Spinal cord (tissue), 10 donors: ENCODE measurements around the gene POLR1A. TPM values are rescaled to one million over a fixed set of nuclear protein-coding genes. Genes with fewer than 3 reads are reported as not detected.

Experiments used
- DNase-seq, 6 donors: peaks; one replicate each; pipeline versions ENCODE4 v3.0.0 to v3.0.0-alpha.2; 2013 to 2015; ENCODE audit warnings: low spot score in 6 of 6, low read depth in 4 of 6
- H3K27ac ChIP-seq: one replicate; pipeline ENCODE4 v1.5.1; 2013; ENCODE audit warnings: low read depth, low read length, control low read depth
- H3K27me3 ChIP-seq: one replicate; pipeline ENCODE4 v1.6.1; 2013; ENCODE audit warnings: low read length; ENCODE audit not compliant: control insufficient read depth, insufficient read depth
- H3K36me3 ChIP-seq: one replicate; pipeline ENCODE4 v1.6.1; 2013; ENCODE audit warnings: low read length; ENCODE audit not compliant: control insufficient read depth, insufficient read depth
- H3K4me1 ChIP-seq: one replicate; pipeline ENCODE4 v1.6.1; 2013; ENCODE audit warnings: low read length; ENCODE audit not compliant: control insufficient read depth, insufficient read depth
- H3K4me3 ChIP-seq: one replicate; pipeline ENCODE4 v1.5.1; 2013; ENCODE audit warnings: low read depth, low read length, control low read depth
- H3K9me3 ChIP-seq: one replicate; pipeline ENCODE4 v1.6.1; 2013; ENCODE audit warnings: low read length; ENCODE audit not compliant: control insufficient read depth, insufficient read depth
- WGBS: methylation state at CpG from one replicate; pipeline ENCODE4 v1.1.5; 2013; ENCODE audit warnings: missing lambda C conversion rate; ENCODE audit not compliant: insufficient coverage; 5-methylcytosine and 5-hydroxymethylcytosine counted together
- polyA plus RNA-seq, 2 donors: library from polyadenylated mRNA; unstranded; fragments of 120-200 nt; gene quantifications; one replicate each; pipeline ENCODE4 v1.2.1, GENCODE V29; 2013; ENCODE audit not compliant: insufficient read length in 2 of 2
- total RNA-seq, 2 donors: library from RNA; depleted of rRNA in 1 of 2; stranded (reverse); fragments of 120-200 nt in 1 of 2; fragments of >200 nt in 1 of 2; gene quantifications; one replicate each; pipeline versions ENCODE4 v1.2.3 to v1.2.4, GENCODE V29; 2013 to 2014
- donor health status: healthy.

POLR1A gene
- total and polyA plus RNA-seq, 4 donors, result 11.1 to 22.4 (median 17.6) TPM

- Histone ChIP-seq H3K27me3 (no peaks in the 10 kb centered on the region), H3K27ac (no peak overlapping the region)
- WGBS, result 84% methylated on average over 3 of the region's 7 CpGs
These were observed 26.7 kb downstream of the POLR1A start for GRCh38 chr2:86078774-86079545.

GRCh38 chr2:86075886-86076285 is 29.8 kb downstream of the POLR1A start:
- Histone ChIP-seq H3K4me1 (peaks cover 9% of the 10 kb centered on the region), H3K36me3 (peaks cover 74% of the 10 kb centered on the region), H3K27ac (no peak overlapping the region), H3K9me3 (no peaks in the 10 kb centered on the region), H3K4me3 (no peak overlapping the region), H3K27me3 (no peaks in the 10 kb centered on the region)
- 96% methylated on average over 3 of the region's 5 CpGs for WGBS
- DNase-seq, result no peak

More at GRCh38 chr2:86078774-86079545, 26.7 kb downstream of the POLR1A start:
- Histone ChIP-seq H3K36me3 (peaks cover 62% of the 10 kb centered on the region), H3K9me3 (no peaks in the 10 kb centered on the region), H3K4me1 (no peaks in the 10 kb centered on the region), H3K4me3 (no peak overlapping the region)
- peak in 5 of 6 donors; percentile 22 to 81 (median 43) for DNase-seq

- Histone ChIP-seq H3K36me3 (peaks cover 68% of the 10 kb centered on the region), H3K27ac (no peak overlapping the region), H3K4me1 (peaks cover 9% of the 10 kb centered on the region), H3K27me3 (no peaks in the 10 kb centered on the region), H3K4me3 (no peak overlapping the region), H3K9me3 (no peaks in the 10 kb centered on the region)
- no peak for DNase-seq
- 95% methylated on average over 15 of the region's 15 CpGs for WGBS
These were observed 30.9 kb downstream of the POLR1A start for GRCh38 chr2:86074811-86075210.

- peaks cover 68% of the 10 kb centered on the region for H3K36me3 ChIP-seq
- no peak overlapping the region for H3K27ac ChIP-seq
- H3K9me3 ChIP-seq, result no peaks in the 10 kb centered on the region
These were observed 31.4 kb downstream of the POLR1A start for GRCh38 chr2:86074256-86074655.

GRCh38 chr2:86073225-86073624 is 32.5 kb downstream of the POLR1A start:
- 70% methylated on average over 1 of the region's 1 CpG for WGBS
- Histone ChIP-seq H3K27ac (no peak overlapping the region), H3K9me3 (no peaks in the 10 kb centered on the region), H3K4me1 (peaks cover 9% of the 10 kb centered on the region), H3K27me3 (no peaks in the 10 kb centered on the region), H3K4me3 (no peak overlapping the region), H3K36me3 (peaks cover 74% of the 10 kb centered on the region)
- DNase-seq, result no peak

More at GRCh38 chr2:86074256-86074655, 31.4 kb downstream of the POLR1A start:
- WGBS, result no CpG with 5 or more reads among the region's 3 CpGs
- Histone ChIP-seq H3K4me1 (peaks cover 9% of the 10 kb centered on the region), H3K4me3 (no peak overlapping the region), H3K27me3 (no peaks in the 10 kb centered on the region)
- DNase-seq, result no peak

- WGBS, result 37% methylated on average over 9 of the region's 9 CpGs
- no peaks in the 10 kb centered on the region for H3K27me3 ChIP-seq
- peak in 3 of 6 donors; percentile 12 to 77 (median 47) for DNase-seq
- H3K4me1 ChIP-seq, result peaks cover 9% of the 10 kb centered on the region
- H3K9me3 ChIP-seq, result no peaks in the 10 kb centered on the region
- peaks cover 69% of the 10 kb centered on the region for H3K36me3 ChIP-seq
- no peak overlapping the region for H3K4me3 ChIP-seq
- peak overlapping the region; percentile 75 for H3K27ac ChIP-seq
These were observed 33.3 kb downstream of the POLR1A start for GRCh38 chr2:86072271-86072858.

GRCh38 chr2:86070868-86071267 is 34.8 kb downstream of the POLR1A start:
- Histone ChIP-seq H3K9me3 (no peaks in the 10 kb centered on the region), H3K27ac (no peak overlapping the region), H3K36me3 (peaks cover 57% of the 10 kb centered on the region), H3K4me1 (peaks cover 9% of the 10 kb centered on the region), H3K4me3 (no peak overlapping the region), H3K27me3 (no peaks in the 10 kb centered on the region)
- WGBS, result no CpG with 5 or more reads among the region's 2 CpGs
- DNase-seq, result no peak

- Histone ChIP-seq H3K27me3 (no peaks in the 10 kb centered on the region), H3K4me1 (peaks cover 9% of the 10 kb centered on the region), H3K27ac (no peak overlapping the region), H3K36me3 (peaks cover 58% of the 10 kb centered on the region), H3K4me3 (no peak overlapping the region), H3K9me3 (no peaks in the 10 kb centered on the region)
- DNase-seq, result no peak
- WGBS, result 95% methylated on average over 14 of the region's 16 CpGs
These were observed 35.8 kb downstream of the POLR1A start for GRCh38 chr2:86069783-86070339.

GRCh38 chr2:86069091-86069685 is 36.5 kb downstream of the POLR1A start:
- Histone ChIP-seq H3K9me3 (no peaks in the 10 kb centered on the region), H3K4me3 (no peak overlapping the region), H3K36me3 (peaks cover 56% of the 10 kb centered on the region), H3K4me1 (peaks cover 9% of the 10 kb centered on the region), H3K27me3 (no peaks in the 10 kb centered on the region), H3K27ac (no peak overlapping the region)
- WGBS, result 60% methylated on average over 3 of the region's 8 CpGs
- DNase-seq, result no peak
